ENCODE results near the gene COX17. TPM values are rescaled to one million over a fixed set of nuclear protein-coding genes. Genes with fewer than 3 reads are reported as not detected.

The COX17 gene
- polyA plus RNA-seq (ENCODE audit: insufficient read length in 12 of 12), result 10 to 100 TPM in 11 of 12 donors, not detected in 1; 48.1 to 88.7 (median 68.1) TPM
- long read RNA-seq, donor 1, transcript COX17-201 (3 exons, 684 nt), result major isoform, 94 of 120 reads
- long read RNA-seq, donor 1, partial matches to known transcripts, result 8 of 120 reads
- long read RNA-seq, donor 1, other reads (novel, unspliced or antisense), result 17 of 120 reads
- long read RNA-seq, donor 2, transcript COX17-201 (3 exons, 684 nt), result major isoform, 125 of 148 reads
- long read RNA-seq, donor 2, partial matches to known transcripts, result 8 of 148 reads
- long read RNA-seq, donor 2, other reads (novel, unspliced or antisense), result 10 of 148 reads
- long read RNA-seq, donor 3, transcript COX17-201 (3 exons, 684 nt), result major isoform, 52 of 53 reads
- long read RNA-seq, donor 3, partial matches to known transcripts, result 0 of 53 reads
- long read RNA-seq, donor 3, other reads (novel, unspliced or antisense), result 0 of 53 reads
- long read RNA-seq, donor 4, transcript COX17-201 (3 exons, 684 nt), result major isoform, 33 of 33 reads
- long read RNA-seq, donor 4, partial matches to known transcripts, result 0 of 33 reads
- long read RNA-seq, donor 4, other reads (novel, unspliced or antisense), result 0 of 33 reads
- long read RNA-seq, donor 5, transcript COX17-201 (3 exons, 684 nt), result major isoform, 133 of 152 reads
- long read RNA-seq, donor 5, partial matches to known transcripts, result 0 of 152 reads
- long read RNA-seq, donor 5, other reads (novel, unspliced or antisense), result 17 of 152 reads
- long read RNA-seq, donor 6, transcript COX17-201 (3 exons, 684 nt), result major isoform, 55 of 67 reads
- long read RNA-seq, donor 6, partial matches to known transcripts, result 0 of 67 reads
- long read RNA-seq, donor 6, other reads (novel, unspliced or antisense), result 8 of 67 reads
- long read RNA-seq, donor 7, transcript COX17-201 (3 exons, 684 nt), result major isoform, 50 of 56 reads
- long read RNA-seq, donor 7, partial matches to known transcripts, result 0 of 56 reads
- long read RNA-seq, donor 7, other reads (novel, unspliced or antisense), result 5 of 56 reads
- long read RNA-seq, donor 8, transcript COX17-201 (3 exons, 684 nt), result major isoform, 117 of 129 reads
- long read RNA-seq, donor 8, partial matches to known transcripts, result 0 of 129 reads
- long read RNA-seq, donor 8, other reads (novel, unspliced or antisense), result 11 of 129 reads
- long read RNA-seq, donor 9, transcript COX17-201 (3 exons, 684 nt), result major isoform, 38 of 39 reads
- long read RNA-seq, donor 9, partial matches to known transcripts, result 0 of 39 reads
- long read RNA-seq, donor 9, other reads (novel, unspliced or antisense), result 0 of 39 reads
- long read RNA-seq, donor 10, transcript COX17-201 (3 exons, 684 nt), result major isoform, 88 of 102 reads
- long read RNA-seq, donor 10, partial matches to known transcripts, result 0 of 102 reads
- long read RNA-seq, donor 10, other reads (novel, unspliced or antisense), result 13 of 102 reads
- long read RNA-seq, donor 11, transcript COX17-201 (3 exons, 684 nt), result major isoform, 104 of 119 reads
- long read RNA-seq, donor 11, partial matches to known transcripts, result 0 of 119 reads
- long read RNA-seq, donor 11, other reads (novel, unspliced or antisense), result 13 of 119 reads

GRCh38 chr3:119676771-119677640, at the start of gene COX17:
TSS of gene COX17 (minus strand) at chr3:119677406. CDS start at chr3:119677310, 96 bp downstream.
- DNase-seq, result peak; percentile 94

GRCh38 chr3:119726909-119727308, 49.7 kb upstream of the COX17 start:
- no peak for DNase-seq

GRCh38 chr3:119723022-119723421, 45.8 kb upstream of the COX17 start:
- DNase-seq, result no peak

GRCh38 chr3:119717520-119717919, 40.3 kb upstream of the COX17 start:
- DNase-seq, result no peak

- DNase-seq, result no peak
Measured at GRCh38 chr3:119716998-119717397, 39.8 kb upstream of the COX17 start.

GRCh38 chr3:119715105-119715504, 37.9 kb upstream of the COX17 start:
- DNase-seq, result no peak

GRCh38 chr3:119703820-119704531, 26.8 kb upstream of the COX17 start:
- no peak for DNase-seq

- peak; percentile 88 for DNase-seq
Measured at GRCh38 chr3:119702530-119703527, 25.6 kb upstream of the COX17 start, which contains the start of gene CFAP91. TSS of gene CFAP91 (plus strand) at chr3:119703022. CDS start at chr3:119703099, 77 bp downstream.

GRCh38 chr3:119700920-119701734, 23.9 kb upstream of the COX17 start:
- no peak for DNase-seq

GRCh38 chr3:119700269-119700919, 23.2 kb upstream of the COX17 start:
- no peak for DNase-seq

- DNase-seq, result no peak
Measured at GRCh38 chr3:119697394-119697793, 20.2 kb upstream of the COX17 start.

GRCh38 chr3:119695480-119695879, 18.3 kb upstream of the COX17 start:
- DNase-seq, result no peak

- DNase-seq, result no peak
Measured at GRCh38 chr3:119690043-119690656, 12.9 kb upstream of the COX17 start.

- DNase-seq, result no peak
Measured at GRCh38 chr3:119683421-119683820, 6.2 kb upstream of the COX17 start.

GRCh38 chr3:119681279-119681678, 4.1 kb upstream of the COX17 start:
- no peak for DNase-seq

GRCh38 chr3:119679874-119680273, 2.7 kb upstream of the COX17 start:
- no peak for DNase-seq

All from muscle of arm (tissue), 14 donors.